Melanocyte of skin (primary cell): Measurements from ENCODE around the gene ARHGAP18. TPM values are rescaled to one million over a fixed set of nuclear protein-coding genes. Genes with fewer than 3 reads are reported as not detected.

Experiments used
- total RNA-seq, 2 donors: library from RNA; depleted of rRNA; stranded (reverse); fragments of >200 nt; gene quantifications; 2 replicates each; pipeline ENCODE4 v1.2.3, GENCODE V29; 2012

Gene ARHGAP18
- total RNA-seq: 10 to 100 TPM; 38.9 to 45.3 TPM

GRCh38 chr6:129709769-129710449, at the start of gene ARHGAP18:
TSS of gene ARHGAP18 (minus strand) at chr6:129710177. CDS start at chr6:129710136, 41 bp downstream.

Other genes starting within 250 kb of the ARHGAP18 start
- gene TMEM244, start 151.1 kb upstream of the ARHGAP18 start, total RNA-seq: not detected